Esophagus squamous epithelium (tissue), 4 donors: ENCODE measurements around the gene TES.

Experiments used
- CTCF ChIP-seq, 6 experiments: fragments of 450-650 bp in 4 of 6; fragments of 200-600 bp in 2 of 6; sonication (generic) in 2 of 6; IDR thresholded peaks; one replicate each; pipeline ENCODE4 v1.5.1; 2016 to 2019; ENCODE audit warnings: antibody characterized with exemption in 6 of 6, mild to moderate bottlenecking in 4 of 6, moderate library complexity in 4 of 6
- POLR2A ChIP-seq, 4 donors: fragments of 450-650 bp; IDR thresholded peaks; one replicate each; pipeline ENCODE4 v1.6.1; 2017; ENCODE audit warnings: antibody characterized with exemption in 4 of 4, mild to moderate bottlenecking in 4 of 4, moderate library complexity in 3 of 4

GRCh38 chr7:116225860-116226259 is 15.5 kb downstream of the TES start:
- TF ChIP-seq CTCF (IDR thresholded peaks at IDR 0.05) (no peak), POLR2A (IDR thresholded peaks at IDR 0.05) (no peak)
